Retinal pigment epithelial cell (primary cell): Measurements from ENCODE around the gene MEI1.

Source experiments
- DNase-seq: peaks from one replicate; pipeline ENCODE4 v3.0.0-alpha.2; 2010; ENCODE audit warnings: low read depth
- H3K4me3 ChIP-seq: 2 replicates; pipeline ENCODE4 v1.5.1; 2011; ENCODE audit warnings: mild to moderate bottlenecking, low read length, control low read depth, moderate library complexity
- TF ChIP-seq, protein P1 (sequence below): conservative IDR thresholded peaks from 2 replicates; pipeline ENCODE4 v1.5.1; 2011; ENCODE audit warnings: low read depth, low read length, control low read depth, inconsistent platforms

MEI1 gene

DNA sequence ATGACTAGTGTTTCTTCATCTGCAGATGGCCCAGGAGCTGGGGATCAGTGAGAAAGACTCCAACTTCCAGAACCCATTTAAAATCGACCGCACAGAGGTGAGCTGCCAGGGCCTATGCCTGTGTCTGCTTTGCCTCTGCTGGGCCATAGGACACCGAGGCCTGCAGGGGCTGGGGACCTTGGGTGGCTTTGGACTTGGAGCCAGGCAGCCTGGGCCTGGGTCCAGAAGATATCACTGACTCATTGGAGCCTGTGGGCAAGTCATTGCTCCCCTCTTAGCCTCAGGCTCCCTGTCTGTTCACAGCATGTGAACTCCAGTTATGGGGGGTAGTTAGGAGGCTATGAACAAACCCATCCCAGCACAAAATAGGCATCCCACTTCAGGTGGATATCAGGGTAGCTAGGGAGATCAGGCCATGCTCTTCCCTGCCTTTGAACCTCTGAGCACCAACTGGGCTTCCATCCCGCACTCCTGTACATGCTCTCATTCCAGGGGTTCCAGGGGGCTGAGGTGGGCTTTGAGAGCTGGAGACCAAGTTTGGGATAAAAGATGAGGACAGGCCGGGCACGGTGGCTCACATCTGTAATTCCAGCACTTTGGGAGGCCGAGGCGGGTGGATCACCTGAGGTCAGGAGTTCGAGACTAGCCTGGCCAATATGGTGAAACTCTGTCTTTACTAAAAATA, 114.6 kb downstream of the MEI1 start:
- TF ChIP-seq, protein P1, sequence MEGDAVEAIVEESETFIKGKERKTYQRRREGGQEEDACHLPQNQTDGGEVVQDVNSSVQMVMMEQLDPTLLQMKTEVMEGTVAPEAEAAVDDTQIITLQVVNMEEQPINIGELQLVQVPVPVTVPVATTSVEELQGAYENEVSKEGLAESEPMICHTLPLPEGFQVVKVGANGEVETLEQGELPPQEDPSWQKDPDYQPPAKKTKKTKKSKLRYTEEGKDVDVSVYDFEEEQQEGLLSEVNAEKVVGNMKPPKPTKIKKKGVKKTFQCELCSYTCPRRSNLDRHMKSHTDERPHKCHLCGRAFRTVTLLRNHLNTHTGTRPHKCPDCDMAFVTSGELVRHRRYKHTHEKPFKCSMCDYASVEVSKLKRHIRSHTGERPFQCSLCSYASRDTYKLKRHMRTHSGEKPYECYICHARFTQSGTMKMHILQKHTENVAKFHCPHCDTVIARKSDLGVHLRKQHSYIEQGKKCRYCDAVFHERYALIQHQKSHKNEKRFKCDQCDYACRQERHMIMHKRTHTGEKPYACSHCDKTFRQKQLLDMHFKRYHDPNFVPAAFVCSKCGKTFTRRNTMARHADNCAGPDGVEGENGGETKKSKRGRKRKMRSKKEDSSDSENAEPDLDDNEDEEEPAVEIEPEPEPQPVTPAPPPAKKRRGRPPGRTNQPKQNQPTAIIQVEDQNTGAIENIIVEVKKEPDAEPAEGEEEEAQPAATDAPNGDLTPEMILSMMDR, result no peak
- DNase-seq, result no peak
- no peak overlapping the region for H3K4me3 ChIP-seq

DNA sequence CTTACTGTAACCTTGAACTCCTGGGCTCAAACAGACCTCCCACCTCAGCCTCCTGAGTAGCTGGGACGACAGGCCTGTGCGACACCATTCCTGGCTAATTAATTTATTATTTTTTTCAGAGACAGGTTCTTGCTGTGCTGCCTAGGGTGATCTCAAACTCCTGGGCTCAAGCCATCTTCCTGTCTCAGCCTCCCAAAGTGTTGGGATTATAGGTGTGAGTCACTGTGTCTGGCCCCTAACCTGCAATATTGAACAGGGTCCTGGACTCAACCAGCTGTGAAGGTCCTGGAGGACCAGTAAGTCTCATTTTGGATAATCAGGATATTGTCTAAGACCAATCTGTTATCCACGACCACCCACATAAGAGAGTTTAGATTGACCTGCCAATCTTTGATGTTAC, 116.4 kb downstream of the MEI1 start:
- no peak overlapping the region for H3K4me3 ChIP-seq
- no peak for DNase-seq
- TF ChIP-seq, protein P1, result no peak

DNA sequence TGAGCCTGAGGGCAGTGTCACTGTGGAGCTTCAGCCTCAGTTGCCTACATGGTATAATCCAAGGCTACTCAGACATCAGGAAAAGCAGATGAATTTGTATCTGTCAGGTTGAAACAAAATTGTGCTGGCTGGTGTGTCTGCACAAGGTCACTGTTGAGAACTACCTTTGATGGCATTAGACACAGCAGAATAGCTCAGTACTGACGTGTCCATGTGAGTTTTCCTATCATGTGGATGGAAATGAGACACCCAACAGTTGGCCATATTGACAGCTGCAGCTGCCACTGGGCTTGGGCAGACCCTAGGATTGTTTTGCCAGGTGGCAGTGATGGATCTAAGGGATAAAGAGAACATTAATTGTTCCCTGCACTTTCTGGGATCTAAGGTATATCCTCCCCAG, 116.9 kb downstream of the MEI1 start:
- TF ChIP-seq, protein P1, result no peak
- no peak overlapping the region for H3K4me3 ChIP-seq

DNA sequence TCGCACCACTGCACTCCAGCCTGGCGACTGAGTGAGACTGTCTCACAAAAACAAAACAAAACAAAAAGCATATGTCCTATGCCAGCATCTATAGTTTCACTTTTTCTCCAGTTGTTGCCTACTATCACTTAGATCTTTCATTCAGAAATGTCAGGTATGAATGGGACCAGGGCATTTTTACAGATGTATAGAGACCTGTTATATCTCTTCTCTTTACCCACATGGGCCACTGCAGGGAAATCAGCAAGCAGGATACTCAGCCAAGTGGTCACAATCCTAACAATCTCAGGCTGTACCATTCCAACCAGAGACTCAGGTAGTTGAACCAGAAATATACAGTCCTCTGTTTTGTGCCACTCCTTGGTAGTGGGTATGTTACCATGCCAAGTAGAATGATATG, 117.6 kb downstream of the MEI1 start:
- H3K4me3 ChIP-seq, result no peak overlapping the region
- TF ChIP-seq, protein P1, result no peak
- no peak for DNase-seq

More for the DNA sequence above, 116.9 kb downstream of the MEI1 start:
- DNase-seq, result no peak

DNA sequence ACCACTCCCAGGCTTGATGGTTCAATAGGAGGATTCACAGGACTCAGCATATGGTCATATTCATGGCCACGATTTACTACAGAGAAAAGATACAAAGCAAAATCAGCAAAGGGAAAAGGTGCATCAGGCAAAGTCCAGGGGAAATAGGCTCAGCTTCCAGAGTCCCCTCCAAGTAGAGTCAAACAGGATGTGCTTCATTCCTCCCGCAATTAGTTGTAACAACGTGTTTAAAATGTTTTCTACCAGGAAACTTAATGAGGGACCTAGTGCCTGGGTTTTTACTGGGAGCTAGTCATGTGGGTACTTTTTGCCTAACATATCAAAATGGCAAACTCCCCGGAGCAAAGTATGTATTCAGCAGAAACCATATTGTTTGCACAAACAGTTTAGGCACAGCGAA, 118.7 kb downstream of the MEI1 start:
- TF ChIP-seq, protein P1, result no peak
- H3K4me3 ChIP-seq, result no peak overlapping the region
- DNase-seq, result no peak

DNA sequence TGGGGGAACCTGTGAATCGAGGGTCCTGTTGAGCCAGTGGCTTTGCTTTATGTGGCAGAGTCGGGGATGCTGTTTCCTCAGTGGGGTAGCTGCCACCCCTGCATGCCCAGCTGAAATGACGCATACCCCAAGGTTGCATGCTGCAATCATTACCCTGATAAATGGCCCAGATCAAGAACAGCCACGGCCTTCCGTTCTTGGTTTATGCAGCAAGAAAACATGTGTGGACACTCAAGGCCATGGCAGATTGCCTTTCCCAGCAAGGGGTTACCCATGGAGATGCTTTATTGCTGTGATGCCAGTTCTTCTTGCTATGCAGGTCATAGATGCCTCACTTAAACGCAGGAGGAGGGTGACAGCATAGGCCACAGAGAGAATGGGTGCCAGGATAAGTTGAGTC, 119.3 kb downstream of the MEI1 start:
- no peak for DNase-seq
- TF ChIP-seq, protein P1, result no peak

DNA sequence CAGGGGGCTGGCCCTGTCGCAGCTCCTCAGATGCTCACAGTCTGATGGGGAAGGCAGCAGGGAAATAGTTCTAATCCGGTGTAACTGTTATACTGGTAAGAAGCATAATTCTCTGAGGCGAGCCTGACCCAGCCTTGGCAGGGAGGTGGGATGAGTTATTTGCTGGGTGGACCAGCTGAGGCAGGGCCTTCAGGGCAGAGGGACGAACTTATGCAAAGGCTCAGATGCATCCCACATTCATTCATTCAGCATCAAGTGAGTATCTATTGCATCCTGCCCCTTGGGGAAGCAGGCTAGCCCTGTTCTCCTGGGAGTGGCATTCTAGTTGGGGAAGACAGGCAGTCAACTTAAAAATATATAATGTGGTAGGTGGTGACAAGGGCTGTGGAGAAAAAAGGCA, 120.0 kb downstream of the MEI1 start:
- TF ChIP-seq, protein P1, result no peak
- no peak overlapping the region for H3K4me3 ChIP-seq
- no peak for DNase-seq

More for the DNA sequence above, 119.3 kb downstream of the MEI1 start:
- no peak overlapping the region for H3K4me3 ChIP-seq
